SK-N-SH (cell line): ENCODE data around the gene ZNF358. TPM values are rescaled to one million over a fixed set of nuclear protein-coding genes. Genes with fewer than 3 reads are reported as not detected.

Experiments used
- CTCF ChIA-PET: fragments of 300-600, 350-600 bp; formaldehyde crosslinking; extraction: SDS; loops from one replicate; lab custom pipeline; 2021; lab: Yijun Ruan, JAX
- POLR2A ChIA-PET: fragments of 350-600 bp; sonication (Branson Sonifier 250); formaldehyde crosslinking; extraction: SDS; loops from one replicate; lab custom pipeline; 2020; ENCODE audit warnings: antibody characterized with exemption, inconsistent platforms; lab: Yijun Ruan, JAX
- DNase-seq: peaks from one replicate; pipeline ENCODE4 v3.0.0; 2012
- H2AFZ ChIP-seq: fragments of 200-600 bp; sonication (generic); 2 replicates; pipeline ENCODE4 v1.8.1; 2016; ENCODE audit warnings: antibody characterized with exemption, mild to moderate bottlenecking, low read depth
- H3F3A ChIP-seq: fragments of 200-600 bp; sonication (generic); replicated peaks from 2 replicates; pipeline ENCODE3; 2016; ENCODE audit warnings: antibody characterized with exemption, mild to moderate bottlenecking; ENCODE audit not compliant: insufficient read depth
- H3K27ac ChIP-seq, 2 experiments: fragments of 200-500 bp in 1 of 2; fragments of 200-600 bp in 1 of 2; sonication (Bioruptor generic) in 1 of 2; sonication (generic), shearing (Covaris generic) in 1 of 2; 2 replicates each; pipeline versions ENCODE4 v1.5.1 to v1.6.1; 2014 to 2016; ENCODE audit warnings: low read depth in 2 of 2, inconsistent platforms in 1 of 2, low read length in 1 of 2, mild to moderate bottlenecking in 1 of 2, mixed read lengths in 1 of 2
- H3K27me3 ChIP-seq: fragments of 200-600 bp; sonication (generic), shearing (Covaris generic); 2 replicates; pipeline ENCODE4 v1.6.1; 2016; ENCODE audit warnings: mixed run types; ENCODE audit not compliant: insufficient read depth
- H3K36me3 ChIP-seq, 2 experiments: fragments of 200-500 bp in 1 of 2; fragments of 200-600 bp in 1 of 2; sonication (Bioruptor generic) in 1 of 2; sonication (generic) in 1 of 2; replicated peaks in 1 of 2; 2 replicates each; pipeline versions ENCODE3 to v1.5.1; 2014 to 2016; ENCODE audit warnings: low read length in 1 of 2, mild to moderate bottlenecking in 1 of 2; ENCODE audit not compliant: insufficient read depth in 2 of 2, control insufficient read depth in 1 of 2
- H3K4me1 ChIP-seq, 2 experiments: fragments of 200-500 bp in 1 of 2; fragments of 200-600 bp in 1 of 2; sonication (Bioruptor generic) in 1 of 2; sonication (generic), shearing (Covaris generic) in 1 of 2; 2 replicates each; pipeline versions ENCODE4 v1.5.1 to v1.6.1; 2014 to 2016; ENCODE audit warnings: low read depth in 1 of 2, low read length in 1 of 2, mixed run types in 1 of 2; ENCODE audit not compliant: insufficient read depth in 2 of 2, control insufficient read depth in 1 of 2
- H3K4me2 ChIP-seq: fragments of 200-600 bp; sonication (generic), shearing (Covaris generic); 2 replicates; pipeline ENCODE4 v1.6.1; 2017; ENCODE audit warnings: mixed run types
- H3K4me3 ChIP-seq, 2 experiments: fragments of 200-500 bp in 1 of 2; fragments of 200-600 bp in 1 of 2; sonication (Bioruptor generic) in 1 of 2; sonication (generic), shearing (Covaris generic) in 1 of 2; 2 replicates each; pipeline versions ENCODE4 v1.5.1 to v1.8.1; 2014 to 2016; ENCODE audit warnings: low read depth in 2 of 2, inconsistent platforms in 1 of 2, low read length in 1 of 2, mild to moderate bottlenecking in 1 of 2, mixed read lengths in 1 of 2, moderate library complexity in 1 of 2
- H3K79me2 ChIP-seq: fragments of 200-600 bp; sonication (generic); 2 replicates; pipeline ENCODE4 v1.8.1; 2017; ENCODE audit warnings: mild to moderate bottlenecking; ENCODE audit not compliant: insufficient read depth
- H3K9ac ChIP-seq: fragments of 200-600 bp; sonication (generic); 2 replicates; pipeline ENCODE4 v1.6.1; 2017; ENCODE audit warnings: mixed run types
- H3K9me2 ChIP-seq: fragments of 200-600 bp; sonication (generic); 2 replicates; pipeline ENCODE4 v1.6.1; 2017; ENCODE audit warnings: mixed run types
- H3K9me3 ChIP-seq: fragments of 200-600 bp; sonication (generic); 2 replicates; pipeline ENCODE4 v1.6.1; 2017; ENCODE audit warnings: mixed run types, mild to moderate bottlenecking, moderate library complexity
- H4K20me1 ChIP-seq: fragments of 200-600 bp; sonication (generic); 2 replicates; pipeline ENCODE4 v1.6.1; 2017; ENCODE audit warnings: mild to moderate bottlenecking, mixed run types; ENCODE audit not compliant: insufficient read depth
- FOSL2 ChIP-seq: IDR thresholded peaks from 2 replicates; pipeline ENCODE4 v1.4.0; 2012; ENCODE audit warnings: low read depth, mild to moderate bottlenecking, moderate library complexity, borderline replicate concordance
- FOXM1 ChIP-seq: IDR thresholded peaks from 2 replicates; pipeline ENCODE4 v1.4.0; 2012; ENCODE audit warnings: low read depth, mild to moderate bottlenecking
- MEF2A ChIP-seq: IDR thresholded peaks from 2 replicates; pipeline ENCODE4 v1.4.0; 2012; ENCODE audit warnings: low read depth, borderline replicate concordance
- NFIC ChIP-seq: IDR thresholded peaks from 2 replicates; pipeline ENCODE4 v1.4.0; 2012; ENCODE audit warnings: borderline replicate concordance
- NRF1 ChIP-seq: IDR thresholded peaks from 2 replicates; pipeline ENCODE4 v1.6.1; 2012; ENCODE audit warnings: low read depth, mild to moderate bottlenecking, low read length
- RAD21 ChIP-seq: IDR thresholded peaks from 2 replicates; pipeline ENCODE4 v1.6.1; 2012; ENCODE audit warnings: mild to moderate bottlenecking, low read length
- RCOR1 ChIP-seq: fragments of 150-350 bp; IDR thresholded peaks from 2 replicates; pipeline ENCODE4 v1.6.1; 2017; ENCODE audit warnings: antibody characterized with exemption, low read length
- RFX5 ChIP-seq: IDR thresholded peaks from 2 replicates; pipeline ENCODE4 v1.6.1; 2012; ENCODE audit warnings: mild to moderate bottlenecking, improper control_type of control experiment, low read length
- SMC3 ChIP-seq: IDR thresholded peaks from 2 replicates; pipeline ENCODE4 v1.6.1; 2012; ENCODE audit warnings: low read depth, low read length, improper control_type of control experiment
- TCF12 ChIP-seq: IDR thresholded peaks from 2 replicates; pipeline ENCODE4 v1.4.0; 2012
- TEAD4 ChIP-seq: IDR thresholded peaks from 2 replicates; pipeline ENCODE4 v1.4.0; 2012; ENCODE audit warnings: mild to moderate bottlenecking, borderline replicate concordance; ENCODE audit not compliant: insufficient read depth
- WGBS: methylation state at CpG from one replicate; pipeline ENCODE4 v1.1.6; 2017; ENCODE audit warnings: low lambda C conversion rate; 5-methylcytosine and 5-hydroxymethylcytosine counted together
- polyA plus RNA-seq, 3 experiments: library from polyadenylated mRNA; depleted of rRNA; stranded (reverse); fragments of >200 nt; gene quantifications; 2 replicates each; pipeline ENCODE4 v1.2.3, GENCODE V29; 2012
- TF ChIP-seq, protein P1 (sequence below): fragments of 150-350 bp; IDR thresholded peaks from 2 replicates; pipeline ENCODE4 v1.6.1; 2016; ENCODE audit warnings: mild to moderate bottlenecking, low read depth, low read length
- TF ChIP-seq, protein P2 (sequence below): IDR thresholded peaks from 2 replicates; pipeline ENCODE4; 2012
- TF ChIP-seq, protein P3 (sequence below): fragments of 150-350 bp; IDR thresholded peaks from 2 replicates; pipeline ENCODE4 v1.6.1; 2017; ENCODE audit warnings: antibody characterized with exemption, low read length, low read depth, borderline replicate concordance
- TF ChIP-seq, protein P4 (sequence below): IDR thresholded peaks from 2 replicates; pipeline ENCODE4 v1.4.0; 2012; ENCODE audit warnings: low read depth, borderline replicate concordance

Gene ZNF358
- polyA plus RNA-seq, 1 of the 3 experiments (the other 2 are of a cell fraction), result 49.3 TPM

DNA sequence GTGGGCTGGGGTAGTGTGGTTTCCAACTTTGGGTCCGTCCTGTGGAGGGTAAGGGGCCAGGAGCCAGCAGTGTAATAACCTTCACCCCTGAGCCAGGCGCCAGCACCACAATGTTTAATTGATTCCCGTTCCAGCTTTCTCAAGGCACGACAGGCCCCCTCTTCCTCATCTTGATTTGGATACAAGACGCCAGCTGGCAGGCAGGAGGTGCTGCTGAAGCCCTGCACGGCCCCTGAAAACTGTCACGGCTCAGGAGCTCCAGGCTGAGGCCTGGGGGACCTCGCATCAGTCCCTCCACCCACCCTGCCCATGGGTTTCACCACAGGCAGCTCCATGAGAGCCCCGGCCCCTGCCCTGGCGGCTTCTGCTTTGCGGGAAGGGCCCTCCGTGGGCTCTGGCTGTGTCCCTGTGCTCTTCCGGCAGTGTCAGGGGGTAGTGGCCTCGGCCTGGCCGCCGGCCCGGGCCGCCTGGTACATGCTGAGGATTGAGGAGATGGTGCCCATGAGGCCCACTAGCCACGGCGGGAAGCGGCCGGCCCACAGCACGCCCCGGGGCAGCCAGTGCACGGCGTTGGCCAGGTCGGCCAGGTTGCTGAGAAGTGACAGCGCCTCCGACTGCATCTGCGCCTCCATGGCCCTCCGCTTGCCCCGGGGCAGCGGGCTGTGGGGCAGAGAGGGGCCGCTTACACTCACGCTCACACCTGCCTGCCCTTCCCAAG, 39.0 kb upstream of the ZNF358 start:
- POLR2A ChIA-PET, result no interaction called here
- no peaks in the 10 kb centered on the region for H3K9me3 ChIP-seq
- peaks cover 0 to 14% of the 10 kb centered on the region in 2 experiments; a peak in 1 of 4 replicates for H3K4me1 ChIP-seq
- H2AFZ ChIP-seq, result no peak overlapping the region
- H3K4me3 ChIP-seq, result no peak overlapping the region
- no peaks in the 10 kb centered on the region for H3K79me2 ChIP-seq
- peak; percentile 23 for DNase-seq
- H3K27me3 ChIP-seq, result no peaks in the 10 kb centered on the region
- no peaks in the 10 kb centered on the region for H3K9me2 ChIP-seq
- H3F3A ChIP-seq, result no peaks in the 10 kb centered on the region
- H3K36me3 ChIP-seq, result peaks cover 0 to 2% of the 10 kb centered on the region in 2 experiments
- H3K9ac ChIP-seq, result no peak overlapping the region
- TF ChIP-seq RAD21, result no peak
- no peak for TF ChIP-seq NFIC
- TF ChIP-seq, protein P1, sequence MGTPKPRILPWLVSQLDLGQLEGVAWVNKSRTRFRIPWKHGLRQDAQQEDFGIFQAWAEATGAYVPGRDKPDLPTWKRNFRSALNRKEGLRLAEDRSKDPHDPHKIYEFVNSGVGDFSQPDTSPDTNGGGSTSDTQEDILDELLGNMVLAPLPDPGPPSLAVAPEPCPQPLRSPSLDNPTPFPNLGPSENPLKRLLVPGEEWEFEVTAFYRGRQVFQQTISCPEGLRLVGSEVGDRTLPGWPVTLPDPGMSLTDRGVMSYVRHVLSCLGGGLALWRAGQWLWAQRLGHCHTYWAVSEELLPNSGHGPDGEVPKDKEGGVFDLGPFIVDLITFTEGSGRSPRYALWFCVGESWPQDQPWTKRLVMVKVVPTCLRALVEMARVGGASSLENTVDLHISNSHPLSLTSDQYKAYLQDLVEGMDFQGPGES, result no peak
- TF ChIP-seq SMC3, result no peak
- no peak for TF ChIP-seq MEF2A
- TF ChIP-seq, protein P2, sequence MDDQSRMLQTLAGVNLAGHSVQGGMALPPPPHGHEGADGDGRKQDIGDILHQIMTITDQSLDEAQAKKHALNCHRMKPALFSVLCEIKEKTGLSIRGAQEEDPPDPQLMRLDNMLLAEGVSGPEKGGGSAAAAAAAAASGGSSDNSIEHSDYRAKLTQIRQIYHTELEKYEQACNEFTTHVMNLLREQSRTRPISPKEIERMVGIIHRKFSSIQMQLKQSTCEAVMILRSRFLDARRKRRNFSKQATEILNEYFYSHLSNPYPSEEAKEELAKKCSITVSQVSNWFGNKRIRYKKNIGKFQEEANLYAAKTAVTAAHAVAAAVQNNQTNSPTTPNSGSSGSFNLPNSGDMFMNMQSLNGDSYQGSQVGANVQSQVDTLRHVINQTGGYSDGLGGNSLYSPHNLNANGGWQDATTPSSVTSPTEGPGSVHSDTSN, result no peak
- TF ChIP-seq FOSL2, result no peak
- TF ChIP-seq, protein P3, sequence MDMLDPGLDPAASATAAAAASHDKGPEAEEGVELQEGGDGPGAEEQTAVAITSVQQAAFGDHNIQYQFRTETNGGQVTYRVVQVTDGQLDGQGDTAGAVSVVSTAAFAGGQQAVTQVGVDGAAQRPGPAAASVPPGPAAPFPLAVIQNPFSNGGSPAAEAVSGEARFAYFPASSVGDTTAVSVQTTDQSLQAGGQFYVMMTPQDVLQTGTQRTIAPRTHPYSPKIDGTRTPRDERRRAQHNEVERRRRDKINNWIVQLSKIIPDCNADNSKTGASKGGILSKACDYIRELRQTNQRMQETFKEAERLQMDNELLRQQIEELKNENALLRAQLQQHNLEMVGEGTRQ, result no peak
- TF ChIP-seq NRF1, result no peak
- no peak for TF ChIP-seq RFX5
- TF ChIP-seq TEAD4, result no peak
- TF ChIP-seq TCF12, result no peak
- TF ChIP-seq RCOR1, result no peak
- no peak for TF ChIP-seq FOXM1
- TF ChIP-seq, protein P4, sequence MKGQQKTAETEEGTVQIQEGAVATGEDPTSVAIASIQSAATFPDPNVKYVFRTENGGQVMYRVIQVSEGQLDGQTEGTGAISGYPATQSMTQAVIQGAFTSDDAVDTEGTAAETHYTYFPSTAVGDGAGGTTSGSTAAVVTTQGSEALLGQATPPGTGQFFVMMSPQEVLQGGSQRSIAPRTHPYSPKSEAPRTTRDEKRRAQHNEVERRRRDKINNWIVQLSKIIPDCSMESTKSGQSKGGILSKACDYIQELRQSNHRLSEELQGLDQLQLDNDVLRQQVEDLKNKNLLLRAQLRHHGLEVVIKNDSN, result no peak
- no peaks in the 10 kb centered on the region for H4K20me1 ChIP-seq
- H3K4me2 ChIP-seq, result no peak overlapping the region
- CTCF ChIA-PET, result interaction anchor here (1.0 kb wide), 1 partner anchor 20 kb away, joined by 3 read pairs; no protein-coding TSS in a partner anchor
- no peak overlapping the region for H3K27ac ChIP-seq
- WGBS, result 94% methylated on average over 11 of the region's 35 CpGs
